Astrocyte of the cerebellum (primary cell): ENCODE data around the gene CDH22.

ENCODE experiments used
- DNase-seq: peaks from one replicate; pipeline ENCODE4 v3.0.0-alpha.2; 2011; ENCODE audit warnings: low read depth
- H3K4me3 ChIP-seq: 2 replicates; pipeline ENCODE4 v1.5.1; 2011; ENCODE audit warnings: mild to moderate bottlenecking, low read depth, low read length, moderate library complexity
- in situ Hi-C: cut with HindIII; loops from 2 replicates; pipeline ENCODE4 v1.10.0; 2017; ENCODE audit warnings: low sequenced_read_pairs
- TF ChIP-seq, protein P1 (sequence below): IDR thresholded peaks from 2 replicates; pipeline ENCODE4 v1.5.1; 2012; ENCODE audit warnings: low read length, low read depth, moderate library complexity, mild to moderate bottlenecking; ENCODE audit errors: missing control alignments

CDH22 gene

DNA sequence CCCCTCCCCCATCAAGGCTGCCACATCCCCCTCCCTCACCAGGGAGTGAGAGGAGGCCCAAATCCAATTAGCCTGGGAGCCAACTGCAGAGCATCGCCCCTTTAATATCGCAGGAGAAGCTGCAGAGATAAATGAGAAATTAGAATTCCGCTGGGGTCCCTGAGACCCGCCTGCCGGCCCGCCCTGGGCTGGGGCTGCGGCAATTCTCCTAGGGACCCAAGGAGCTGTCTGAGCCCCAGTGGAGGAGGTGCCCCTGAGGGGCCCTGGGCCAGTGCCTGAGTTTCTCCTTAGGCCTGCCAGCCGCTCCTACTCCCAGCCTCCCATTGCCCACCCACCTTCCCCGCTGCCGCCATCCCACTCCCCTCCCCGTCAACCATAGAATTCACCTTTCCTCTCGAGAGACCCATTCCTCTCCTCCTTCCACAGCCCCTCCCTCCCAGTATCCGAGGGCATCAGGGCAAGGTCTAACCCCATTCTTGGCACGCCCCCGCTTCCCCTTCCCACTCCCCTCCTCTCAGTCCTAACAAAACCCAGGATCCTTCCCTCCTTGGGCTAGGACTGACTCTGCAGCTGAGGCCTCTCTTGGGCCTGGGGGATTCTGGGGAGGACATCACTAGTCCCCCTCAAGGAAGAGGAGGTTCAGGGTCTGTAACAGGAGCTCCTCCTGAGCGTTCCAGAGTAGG lies 20.0 kb upstream of the CDH22 start:
- DNase-seq = no peak
- TF ChIP-seq, protein P1, sequence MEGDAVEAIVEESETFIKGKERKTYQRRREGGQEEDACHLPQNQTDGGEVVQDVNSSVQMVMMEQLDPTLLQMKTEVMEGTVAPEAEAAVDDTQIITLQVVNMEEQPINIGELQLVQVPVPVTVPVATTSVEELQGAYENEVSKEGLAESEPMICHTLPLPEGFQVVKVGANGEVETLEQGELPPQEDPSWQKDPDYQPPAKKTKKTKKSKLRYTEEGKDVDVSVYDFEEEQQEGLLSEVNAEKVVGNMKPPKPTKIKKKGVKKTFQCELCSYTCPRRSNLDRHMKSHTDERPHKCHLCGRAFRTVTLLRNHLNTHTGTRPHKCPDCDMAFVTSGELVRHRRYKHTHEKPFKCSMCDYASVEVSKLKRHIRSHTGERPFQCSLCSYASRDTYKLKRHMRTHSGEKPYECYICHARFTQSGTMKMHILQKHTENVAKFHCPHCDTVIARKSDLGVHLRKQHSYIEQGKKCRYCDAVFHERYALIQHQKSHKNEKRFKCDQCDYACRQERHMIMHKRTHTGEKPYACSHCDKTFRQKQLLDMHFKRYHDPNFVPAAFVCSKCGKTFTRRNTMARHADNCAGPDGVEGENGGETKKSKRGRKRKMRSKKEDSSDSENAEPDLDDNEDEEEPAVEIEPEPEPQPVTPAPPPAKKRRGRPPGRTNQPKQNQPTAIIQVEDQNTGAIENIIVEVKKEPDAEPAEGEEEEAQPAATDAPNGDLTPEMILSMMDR = no peak
- in situ Hi-C loops = no loop called here
- no peak overlapping the region for H3K4me3 ChIP-seq

DNA sequence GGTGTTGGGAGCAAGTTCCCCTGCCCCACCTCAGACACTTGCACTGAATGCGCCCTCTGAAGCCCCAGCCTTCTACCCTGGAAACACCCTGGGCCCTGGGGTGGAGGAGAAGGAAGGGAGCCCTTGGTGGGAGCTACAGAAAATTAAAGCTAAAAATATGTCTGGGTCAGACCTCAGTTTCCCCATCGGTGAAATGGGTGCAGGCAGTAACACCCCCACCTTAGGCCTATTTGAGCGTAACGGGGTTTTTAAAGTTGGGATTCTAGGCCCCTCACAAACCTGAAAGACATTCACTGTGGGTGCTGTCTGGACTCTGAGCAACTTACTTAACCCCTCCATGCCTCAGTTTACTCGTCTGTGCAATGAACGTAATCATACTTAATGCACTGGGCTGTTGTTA lies 19.3 kb upstream of the CDH22 start:
- in situ Hi-C loops = no loop called here
- DNase-seq = no peak
- no peak overlapping the region for H3K4me3 ChIP-seq
- TF ChIP-seq, protein P1 = no peak

DNA sequence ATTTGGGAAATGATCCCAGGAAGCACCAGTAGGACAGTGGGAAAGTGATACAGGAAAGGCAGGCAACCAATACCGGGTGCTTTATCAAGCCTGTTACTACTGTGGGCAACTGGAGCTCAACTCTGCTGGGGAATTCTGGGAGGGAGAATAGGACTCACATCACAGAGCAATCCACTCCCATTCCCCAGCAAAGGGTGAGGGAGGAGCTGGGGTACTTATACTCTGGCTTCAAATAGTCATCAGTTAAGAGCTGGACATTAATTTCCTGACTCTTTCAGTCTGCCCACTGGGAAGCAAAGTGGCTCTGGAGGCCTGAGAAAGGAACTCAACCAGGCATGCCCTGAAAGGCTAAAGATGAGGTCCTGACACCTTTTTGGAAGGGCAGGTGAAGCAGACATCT lies 17.5 kb upstream of the CDH22 start:
- in situ Hi-C loops = no loop called here
- DNase-seq = no peak
- TF ChIP-seq, protein P1 = no peak
- H3K4me3 ChIP-seq = no peak overlapping the region

DNA sequence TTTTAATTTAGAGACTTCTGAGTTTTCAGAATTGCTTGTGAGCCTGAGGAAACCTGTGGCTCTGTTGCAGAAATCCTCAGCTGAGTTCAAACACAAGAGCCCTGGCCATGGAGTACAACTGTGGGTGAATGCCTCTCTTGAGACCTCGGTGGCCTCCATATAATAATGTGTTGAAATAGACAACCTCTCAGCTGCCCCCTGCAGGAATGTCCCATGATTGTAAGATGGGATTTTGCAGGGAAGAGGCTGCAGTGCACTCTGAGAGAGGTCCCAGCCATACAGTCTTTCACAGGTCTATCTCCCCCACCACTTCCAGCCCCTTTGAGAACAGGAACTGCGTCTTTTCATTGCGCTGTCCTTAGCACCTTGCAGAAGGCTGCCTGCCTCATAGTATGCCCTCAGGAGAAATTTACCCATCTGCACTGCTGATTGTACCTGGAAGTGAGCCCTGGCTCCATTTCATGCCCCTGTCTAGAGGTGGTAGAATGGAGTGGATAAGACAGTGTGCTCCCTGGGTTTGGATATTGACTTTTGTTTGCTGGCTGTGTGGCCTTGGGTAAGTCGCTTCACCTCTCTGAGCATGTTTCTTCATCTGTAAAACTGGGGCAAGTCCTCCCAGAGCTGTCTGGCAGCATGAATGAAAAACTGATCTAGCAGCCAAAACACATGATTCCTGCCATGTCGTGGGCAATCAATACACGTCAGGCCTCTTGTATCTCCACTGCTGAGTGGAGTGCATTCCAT lies 16.8 kb upstream of the CDH22 start:
- TF ChIP-seq, protein P1 = peak; percentile 48
- no peak overlapping the region for H3K4me3 ChIP-seq
- no peak for DNase-seq
- in situ Hi-C loops = no loop called here

DNA sequence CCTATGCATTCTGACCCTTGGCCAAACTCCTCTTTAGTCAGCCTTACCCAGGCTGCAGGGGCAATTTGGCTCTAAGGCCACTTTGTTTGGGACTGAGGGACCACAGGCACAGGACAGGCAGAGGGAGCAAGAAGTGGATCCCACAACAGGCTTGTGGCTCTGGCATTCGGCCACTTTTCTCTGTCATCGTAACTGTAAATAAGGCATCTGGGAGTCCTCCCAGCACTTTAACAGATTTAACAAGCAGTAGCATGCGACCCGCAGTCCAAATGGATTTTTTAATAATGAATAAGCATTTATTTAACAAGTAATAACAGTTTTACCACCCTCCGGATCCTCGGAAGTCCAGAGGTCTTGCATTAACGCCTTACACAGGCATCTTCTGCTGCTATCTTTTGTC lies 16.1 kb upstream of the CDH22 start:
- TF ChIP-seq, protein P1 = no peak
- no peak overlapping the region for H3K4me3 ChIP-seq
- no peak for DNase-seq
- in situ Hi-C loops = no loop called here

DNA sequence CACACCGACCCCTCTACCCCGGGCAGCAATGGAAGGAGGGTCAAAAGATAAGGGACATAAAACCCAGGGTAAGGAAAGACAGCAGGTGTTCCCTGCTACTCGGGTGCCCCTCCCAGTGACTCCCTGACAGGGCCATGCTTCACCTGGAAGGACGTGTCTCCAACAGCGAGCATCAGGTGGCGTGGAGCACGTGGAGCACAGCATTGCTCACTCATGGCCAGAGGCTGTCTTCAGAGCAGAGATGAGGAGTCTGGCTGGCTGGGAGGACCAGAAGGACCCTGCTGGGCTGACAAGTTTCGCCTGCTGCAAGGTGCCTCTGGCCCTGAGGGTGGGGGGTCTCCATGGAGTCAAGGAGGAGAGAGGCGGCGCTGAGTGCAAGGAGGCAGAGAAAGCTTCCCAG lies 15.3 kb upstream of the CDH22 start:
- DNase-seq = no peak
- in situ Hi-C loops = no loop called here
- TF ChIP-seq, protein P1 = no peak
- no peak overlapping the region for H3K4me3 ChIP-seq
